Panc1 (cell line): Measurements from ENCODE around the gene PHKA1. TPM values are rescaled to one million over a fixed set of nuclear protein-coding genes. Genes with fewer than 3 reads are reported as not detected.

Experiments
- ATAC-seq: fragments of 200-7000 bp; cut with Tn5 transposase; 2 replicates; pipeline ENCODE4 v1.9.1; 2020; ENCODE audit warnings: mild to moderate bottlenecking, moderate library complexity
- BruUV-seq: library from RNA; stranded (reverse); fragments of 400-500 nt; replicated peaks from 2 replicates; lab custom pipeline; 2021; lab: Mats Ljungman, UMichigan
- CTCF ChIA-PET: fragments of 300-600 bp; sonication (Branson Sonifier 250); formaldehyde crosslinking; loops from one replicate; lab custom pipeline; 2022; ENCODE audit warnings: antibody characterized with exemption; lab: Charles Lee
- POLR2A ChIA-PET: fragments of 300-600 bp; sonication (Branson Sonifier 250); formaldehyde crosslinking; loops from one replicate; lab custom pipeline; 2022; ENCODE audit warnings: antibody characterized with exemption; lab: Charles Lee
- DNase-seq: peaks from one replicate; pipeline ENCODE4 v3.0.0-alpha.2; 2010; ENCODE audit warnings: low read depth, low spot score
- H3K27ac ChIP-seq: 2 replicates; pipeline ENCODE4 v1.5.1; 2011; ENCODE audit warnings: mild to moderate bottlenecking, low read length, inconsistent platforms
- H3K27me3 ChIP-seq: fragments of 200-500 bp; sonication (Bioruptor generic); 2 replicates; pipeline ENCODE4 v1.6.0; 2014; ENCODE audit warnings: low read length, inconsistent platforms; ENCODE audit not compliant: control insufficient read depth, insufficient read depth
- H3K36me3 ChIP-seq: fragments of 200-500 bp; sonication (Bioruptor generic); 2 replicates; pipeline ENCODE4 v1.5.1; 2014; ENCODE audit warnings: inconsistent platforms, mild to moderate bottlenecking, low read length, moderate library complexity; ENCODE audit not compliant: control insufficient read depth, insufficient read depth
- H3K4me1 ChIP-seq: 2 replicates; pipeline ENCODE4 v1.5.1; 2011; ENCODE audit warnings: inconsistent platforms, mild to moderate bottlenecking, low read length, moderate library complexity; ENCODE audit not compliant: control insufficient read depth, insufficient read depth
- H3K4me3 ChIP-seq, 2 experiments: 2 replicates each; pipeline ENCODE4 v1.5.1; 2011 to 2012; ENCODE audit warnings: low read depth in 2 of 2, low read length in 2 of 2, mild to moderate bottlenecking in 2 of 2, inconsistent platforms in 1 of 2, moderate library complexity in 1 of 2
- H3K9me3 ChIP-seq: fragments of 200-500 bp; sonication (Bioruptor generic); 2 replicates; pipeline ENCODE4 v1.5.1; 2014; ENCODE audit warnings: low read depth, mild to moderate bottlenecking, inconsistent platforms, low read length, moderate library complexity; ENCODE audit not compliant: control insufficient read depth, insufficient read depth
- CTCF ChIP-seq: fragments of 450-650 bp; IDR thresholded peaks from 2 replicates; pipeline ENCODE4 v1.5.1; 2017; ENCODE audit warnings: mild to moderate bottlenecking
- POLR2AphosphoS5 ChIP-seq: IDR thresholded peaks from 2 replicates; pipeline ENCODE4 v1.6.1; 2012; ENCODE audit warnings: mild to moderate bottlenecking, low read depth, low read length, moderate library complexity
- REST ChIP-seq, 2 experiments: IDR thresholded peaks; 2 replicates each; pipeline ENCODE4 v1.6.1; 2011 to 2012; ENCODE audit warnings: low read depth in 2 of 2, control low read depth in 1 of 2, low read length in 1 of 2, mild to moderate bottlenecking in 1 of 2, moderate library complexity in 1 of 2; ENCODE audit not compliant: insufficient read depth in 1 of 2
- SIN3A ChIP-seq: IDR thresholded peaks from 2 replicates; pipeline ENCODE4 v1.6.1; 2012; ENCODE audit warnings: low read depth, mild to moderate bottlenecking, low read length, moderate library complexity, borderline replicate concordance; ENCODE audit not compliant: insufficient read depth
- TCF7L2 ChIP-seq: IDR thresholded peaks from 2 replicates; pipeline ENCODE4 v1.6.1; 2011; ENCODE audit warnings: mild to moderate bottlenecking, low read depth, low read length, inconsistent platforms
- in situ Hi-C: cut with HindIII; loops from 2 replicates; pipeline ENCODE4 v1.10.0; 2016; ENCODE audit warnings: low sequenced_read_pairs, low pct_unique_long_range_greater_than_20kb
- intact Hi-C: fragments of 100-400 bp; cut with micrococcal nuclease; formaldehyde crosslinking; loops from one replicate; pipeline ENCODE4 v1.10.0; 2022; ENCODE audit not compliant: unreplicated experiment
- total RNA-seq: library from RNA; stranded (reverse); gene quantifications from one replicate; pipeline ENCODE4 v1.2.1, GENCODE V29; 2021; ENCODE audit not compliant: unreplicated experiment

PHKA1 gene
- total RNA-seq, 1 experiment from 2014 or later = 28.6 TPM

DNA sequence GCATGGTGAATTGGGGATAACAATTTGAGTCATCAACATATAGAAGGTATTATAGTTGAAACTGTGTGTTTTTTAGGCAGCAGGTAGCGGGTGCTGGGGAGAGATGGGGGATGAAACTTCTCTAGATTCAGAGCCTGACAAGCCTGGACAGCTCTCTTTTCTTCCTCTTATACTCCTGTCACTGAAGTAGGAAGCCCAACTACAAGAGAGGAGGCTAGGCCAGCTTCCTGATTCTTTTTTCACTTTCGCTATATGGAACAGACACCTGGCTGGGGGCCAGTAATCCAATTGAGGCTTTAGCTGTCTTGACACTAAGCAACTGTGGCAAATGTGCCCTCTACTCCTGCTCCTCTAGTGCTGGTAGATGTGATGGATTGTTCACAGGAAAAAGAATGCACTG is 69.2 kb downstream of the PHKA1 start:
- H3K27ac ChIP-seq = no peak overlapping the region
- ChIA-PET POLR2A (no interaction called here), CTCF (no interaction called here)
- TF ChIP-seq REST (IDR thresholded peaks at IDR 0.05; ENCODE audit: insufficient read depth in 1 of 2, low read depth in 2 of 2, low read length in 1 of 2) (no peak), SIN3A (no peak), CTCF (no peak), POLR2AphosphoS5 (no peak), TCF7L2 (no peak)
- DNase-seq (no peak), ATAC-seq (no peak)
- H3K27me3 ChIP-seq = no peaks in the 10 kb centered on the region
- H3K9me3 ChIP-seq = no peaks in the 10 kb centered on the region
- peaks cover 3% of the 10 kb centered on the region for H3K36me3 ChIP-seq
- no peaks in the 10 kb centered on the region for H3K4me1 ChIP-seq
- in situ Hi-C loops (no loop called here), intact Hi-C loops (no loop called here)
- no peak overlapping the region for H3K4me3 ChIP-seq
- no TSS peak for BruUV-seq

DNA sequence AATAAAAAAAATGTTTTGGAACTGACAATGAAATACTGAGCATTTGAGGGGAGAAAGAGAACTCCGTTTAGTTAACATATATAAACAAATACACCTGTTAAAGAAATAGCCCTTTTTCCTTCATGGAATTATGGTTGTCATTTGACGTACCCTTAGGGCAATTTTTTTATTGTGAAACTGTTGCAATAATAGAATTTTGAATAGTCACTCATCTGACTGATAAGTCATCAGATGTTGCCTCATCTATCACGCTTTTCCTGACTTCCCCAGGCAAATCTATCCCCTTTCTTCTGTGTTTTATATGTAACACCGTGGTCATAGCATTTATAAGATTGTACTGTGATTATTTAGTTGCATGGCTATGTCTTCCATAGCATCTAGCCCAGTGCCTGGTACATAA is 72.5 kb downstream of the PHKA1 start:
- Histone ChIP-seq H3K36me3 (peaks cover 4% of the 10 kb centered on the region), H3K27ac (no peak overlapping the region), H3K27me3 (no peaks in the 10 kb centered on the region), H3K9me3 (no peaks in the 10 kb centered on the region), H3K4me1 (no peaks in the 10 kb centered on the region), H3K4me3 (no peak overlapping the region)
- TF ChIP-seq CTCF (no peak), TCF7L2 (no peak), SIN3A (no peak), REST (IDR thresholded peaks at IDR 0.05; ENCODE audit: insufficient read depth in 1 of 2, low read depth in 2 of 2, low read length in 1 of 2) (no peak), POLR2AphosphoS5 (no peak)
- CTCF ChIA-PET = no interaction called here
- POLR2A ChIA-PET = no interaction called here
- intact Hi-C loops = no loop called here
- DNase-seq (no peak), ATAC-seq (no peak)
- in situ Hi-C loops = no loop called here
- no TSS peak for BruUV-seq
